ENCODE measurements around the gene ABLIM1. TPM values are rescaled to one million over a fixed set of nuclear protein-coding genes. Genes with fewer than 3 reads are reported as not detected.

The ABLIM1 gene
- total RNA-seq, 1 donor from 2014 or later, result 70.0 TPM

- DNase-seq (ENCODE audit: low read depth) (no peak), FAIRE-seq (no peak)
- Histone ChIP-seq H4K20me1 (ENCODE audit: insufficient read depth, low read length) (no peaks in the 10 kb centered on the region), H2AFZ (ENCODE audit: low read depth, low read length) (no peak overlapping the region), H3K36me3 (ENCODE audit: insufficient read depth, low read length) (no peaks in the 10 kb centered on the region), H3K27ac (ENCODE audit: low read depth, low read length) (no peak overlapping the region), H3K4me2 (ENCODE audit: low read length) (no peak overlapping the region), H3K4me3 (ENCODE audit: insufficient read depth, low read depth, low read length) (no peak overlapping the region), H3K9me3 (ENCODE audit: insufficient read depth, low read depth, low read length) (no peaks in the 10 kb centered on the region), H3K9ac (ENCODE audit: low read length) (no peak overlapping the region), H3K4me1 (ENCODE audit: insufficient read depth, low read length) (peaks cover 13% of the 10 kb centered on the region), H3K79me2 (ENCODE audit: insufficient read depth, low read length) (no peaks in the 10 kb centered on the region), H3K27me3 (ENCODE audit: insufficient read depth, low read length) (no peaks in the 10 kb centered on the region)
- Mint-ChIP-seq H3K4me3 (ENCODE audit: unreplicated experiment) (no peak overlapping the region), H3K4me1 (ENCODE audit: low read depth, unreplicated experiment) (peaks cover 42% of the 10 kb centered on the region), H3K27me3 (ENCODE audit: low read depth, unreplicated experiment) (no peaks in the 10 kb centered on the region), H3K27ac (ENCODE audit: unreplicated experiment) (no peak overlapping the region), H3K9me3 (ENCODE audit: unreplicated experiment) (no peaks in the 10 kb centered on the region), H3K36me3 (ENCODE audit: low read depth, unreplicated experiment) (peaks cover 3% of the 10 kb centered on the region)
- no peak for TF ChIP-seq CTCF (IDR thresholded peaks at IDR 0.05; ENCODE audit: insufficient read depth, low read depth, low read length)
- no peak for TF ChIP-seq EZH2 (IDR thresholded peaks at IDR 0.05; ENCODE audit: insufficient read depth, low read length)
Measured at GRCh38 chr10:114581071-114581470, 77.0 kb downstream of the ABLIM1 start.

DNA sequence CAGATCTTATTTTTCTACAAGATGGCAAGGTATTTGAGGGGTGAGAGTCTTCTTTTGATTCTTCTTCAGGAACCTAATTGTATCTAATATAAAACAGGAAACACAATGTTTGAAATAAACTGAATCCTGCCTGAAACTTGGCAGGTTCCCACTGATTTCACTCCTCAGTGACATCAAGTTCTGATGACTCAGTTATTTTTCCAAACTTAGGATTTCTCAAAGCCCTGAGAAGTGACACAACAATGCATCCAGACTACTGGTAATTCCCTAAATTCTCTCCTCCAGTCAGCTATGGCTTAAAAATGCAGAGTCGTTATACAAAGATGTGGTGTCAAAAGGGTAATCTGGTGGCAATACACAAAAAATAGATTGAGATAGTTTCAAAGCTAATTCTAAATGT lies 80.9 kb downstream of the ABLIM1 start:
- Mint-ChIP-seq H3K4me1 (ENCODE audit: low read depth, unreplicated experiment) (peaks cover 27% of the 10 kb centered on the region), H3K27me3 (ENCODE audit: low read depth, unreplicated experiment) (no peaks in the 10 kb centered on the region), H3K27ac (ENCODE audit: unreplicated experiment) (peak overlapping the region; percentile 83), H3K36me3 (ENCODE audit: low read depth, unreplicated experiment) (peaks cover 8% of the 10 kb centered on the region), H3K4me3 (ENCODE audit: unreplicated experiment) (no peak overlapping the region), H3K9me3 (ENCODE audit: unreplicated experiment) (no peaks in the 10 kb centered on the region)
- no peak for TF ChIP-seq EZH2 (IDR thresholded peaks at IDR 0.05; ENCODE audit: insufficient read depth, low read length)
- Histone ChIP-seq H3K4me1 (ENCODE audit: insufficient read depth, low read length) (peaks cover 9% of the 10 kb centered on the region), H3K4me2 (ENCODE audit: low read length) (peak overlapping the region; percentile 31), H3K36me3 (ENCODE audit: insufficient read depth, low read length) (no peaks in the 10 kb centered on the region), H3K9me3 (ENCODE audit: insufficient read depth, low read depth, low read length) (no peaks in the 10 kb centered on the region), H2AFZ (ENCODE audit: low read depth, low read length) (no peak overlapping the region), H3K4me3 (ENCODE audit: insufficient read depth, low read depth, low read length) (no peak overlapping the region), H3K27me3 (ENCODE audit: insufficient read depth, low read length) (no peaks in the 10 kb centered on the region), H4K20me1 (ENCODE audit: insufficient read depth, low read length) (no peaks in the 10 kb centered on the region), H3K27ac (ENCODE audit: low read depth, low read length) (no peak overlapping the region), H3K79me2 (ENCODE audit: insufficient read depth, low read length) (no peaks in the 10 kb centered on the region), H3K9ac (ENCODE audit: low read length) (no peak overlapping the region)
- FAIRE-seq, result no peak
- DNase-seq (ENCODE audit: low read depth), result peak; percentile 85

GRCh38 chr10:114576716-114577115 lies 81.4 kb downstream of the ABLIM1 start:
- peaks cover 9% of the 10 kb centered on the region for H3K36me3 Mint-ChIP-seq (ENCODE audit: low read depth, unreplicated experiment)
- peaks cover 9% of the 10 kb centered on the region for H3K4me1 ChIP-seq (ENCODE audit: insufficient read depth, low read length)
- no peaks in the 10 kb centered on the region for H3K79me2 ChIP-seq (ENCODE audit: insufficient read depth, low read length)
- H3K9ac ChIP-seq (ENCODE audit: low read length), result no peak overlapping the region
- no peak overlapping the region for H3K4me3 ChIP-seq (ENCODE audit: insufficient read depth, low read depth, low read length)
- H3K36me3 ChIP-seq (ENCODE audit: insufficient read depth, low read length), result no peaks in the 10 kb centered on the region
- TF ChIP-seq EZH2 (IDR thresholded peaks at IDR 0.05; ENCODE audit: insufficient read depth, low read length) (no peak), CTCF (IDR thresholded peaks at IDR 0.05; ENCODE audit: insufficient read depth, low read depth, low read length) (no peak)
- peaks cover 27% of the 10 kb centered on the region for H3K4me1 Mint-ChIP-seq (ENCODE audit: low read depth, unreplicated experiment)
- H3K9me3 ChIP-seq (ENCODE audit: insufficient read depth, low read depth, low read length), result no peaks in the 10 kb centered on the region
- peak overlapping the region; percentile 31 for H3K4me2 ChIP-seq (ENCODE audit: low read length)
- no peak overlapping the region for H2AFZ ChIP-seq (ENCODE audit: low read depth, low read length)
- no peaks in the 10 kb centered on the region for H4K20me1 ChIP-seq (ENCODE audit: insufficient read depth, low read length)
- H3K27me3 Mint-ChIP-seq (ENCODE audit: low read depth, unreplicated experiment), result no peaks in the 10 kb centered on the region
- H3K4me3 Mint-ChIP-seq (ENCODE audit: unreplicated experiment), result peak overlapping the region; percentile 67
- H3K27me3 ChIP-seq (ENCODE audit: insufficient read depth, low read length), result no peaks in the 10 kb centered on the region
- no peak for FAIRE-seq
- H3K9me3 Mint-ChIP-seq (ENCODE audit: unreplicated experiment), result no peaks in the 10 kb centered on the region
- DNase-seq (ENCODE audit: low read depth), result peak; percentile 12
- peak overlapping the region; percentile 83 for H3K27ac Mint-ChIP-seq (ENCODE audit: unreplicated experiment)
- H3K27ac ChIP-seq (ENCODE audit: low read depth, low read length), result no peak overlapping the region
